NCI-H2029 (cell line): Measurements from ENCODE around the gene MGLL.
A peak's percentile ranks its signal among the peaks of the same experiment; 100 is the strongest.

Experiments
- DNase-seq: peaks from one replicate; lab custom pipeline; 2025; lab: John Stamatoyannopoulos, UW

The MGLL gene

DNA sequence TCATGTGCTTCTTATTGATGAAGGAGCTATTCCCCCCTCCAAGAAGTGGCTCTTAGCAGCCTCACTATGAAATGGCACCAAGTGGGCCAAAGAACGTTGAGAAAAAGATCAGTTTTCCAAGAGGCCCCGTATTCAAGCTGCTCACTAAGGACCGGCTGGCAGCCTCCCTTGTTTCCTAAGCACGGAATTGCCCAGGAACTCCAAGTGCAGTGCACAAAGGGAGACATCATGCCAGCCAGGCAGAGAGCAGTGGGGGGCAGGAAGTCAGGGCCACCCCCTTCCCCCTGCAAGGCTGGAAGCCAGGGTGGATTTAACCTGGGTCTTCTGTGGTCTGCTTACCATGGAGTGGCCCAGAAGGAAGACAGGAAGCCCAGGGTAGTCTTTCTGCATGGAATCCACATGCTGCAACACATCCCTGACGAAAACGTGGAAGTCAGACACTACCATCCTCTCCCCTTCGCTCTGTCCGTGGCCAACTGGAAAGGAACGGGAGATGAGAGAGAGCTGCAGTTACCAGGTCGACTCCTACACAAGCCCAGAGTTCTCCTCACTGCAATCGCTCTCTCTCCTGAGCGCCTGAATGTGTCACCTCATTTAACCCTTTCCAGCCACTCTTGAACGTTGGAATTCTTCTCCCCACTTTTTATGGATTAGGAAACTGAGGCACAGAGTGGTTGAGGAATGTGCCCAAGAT lies 100.1 kb downstream of the MGLL start:
- no peak for DNase-seq

DNA sequence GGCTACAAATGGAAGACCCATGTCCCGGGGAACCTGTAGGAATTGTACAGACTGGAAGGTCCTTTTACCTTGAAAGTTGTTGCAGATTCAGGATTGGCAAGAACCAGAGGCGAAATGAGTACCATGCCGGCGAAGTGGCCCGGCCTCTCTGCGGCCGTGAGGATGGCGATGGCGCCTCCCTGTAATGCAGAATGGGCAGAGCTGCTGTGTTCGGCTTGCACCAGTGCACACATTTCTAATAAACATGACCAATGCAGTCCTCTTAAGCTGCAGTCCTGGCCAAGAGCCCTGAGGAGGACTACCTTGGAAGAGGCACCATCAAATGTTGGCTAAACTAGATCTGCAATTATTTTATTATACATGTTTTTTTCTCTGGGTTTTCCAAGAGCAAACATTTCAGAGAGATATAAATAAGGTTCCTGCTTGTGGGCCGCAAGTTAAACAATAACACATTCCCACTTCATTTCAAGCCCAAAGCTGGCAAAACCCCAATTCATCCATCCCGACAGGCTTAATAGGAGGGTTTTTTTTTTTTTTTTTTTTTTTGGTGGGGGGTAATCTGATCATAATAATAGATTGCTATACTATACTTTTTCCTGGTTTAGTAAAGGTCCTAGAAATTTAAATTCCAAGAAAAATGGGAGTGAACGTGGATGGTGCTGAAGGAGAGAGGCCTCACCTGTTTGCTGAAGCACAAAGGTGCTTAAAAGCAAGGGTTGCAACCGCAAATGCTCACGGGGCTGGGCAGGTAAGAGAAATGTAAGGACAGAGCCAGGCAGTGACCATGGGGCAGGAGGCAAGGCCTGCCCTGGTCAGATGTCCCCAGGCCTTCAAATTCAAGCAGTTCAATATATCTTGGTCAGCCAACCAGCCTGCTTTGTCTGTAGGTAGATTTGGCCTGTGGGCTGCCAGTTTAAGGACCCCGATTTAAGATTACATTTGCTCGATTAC lies 101.1 kb downstream of the MGLL start:
- DNase-seq = peak; percentile 72

DNA sequence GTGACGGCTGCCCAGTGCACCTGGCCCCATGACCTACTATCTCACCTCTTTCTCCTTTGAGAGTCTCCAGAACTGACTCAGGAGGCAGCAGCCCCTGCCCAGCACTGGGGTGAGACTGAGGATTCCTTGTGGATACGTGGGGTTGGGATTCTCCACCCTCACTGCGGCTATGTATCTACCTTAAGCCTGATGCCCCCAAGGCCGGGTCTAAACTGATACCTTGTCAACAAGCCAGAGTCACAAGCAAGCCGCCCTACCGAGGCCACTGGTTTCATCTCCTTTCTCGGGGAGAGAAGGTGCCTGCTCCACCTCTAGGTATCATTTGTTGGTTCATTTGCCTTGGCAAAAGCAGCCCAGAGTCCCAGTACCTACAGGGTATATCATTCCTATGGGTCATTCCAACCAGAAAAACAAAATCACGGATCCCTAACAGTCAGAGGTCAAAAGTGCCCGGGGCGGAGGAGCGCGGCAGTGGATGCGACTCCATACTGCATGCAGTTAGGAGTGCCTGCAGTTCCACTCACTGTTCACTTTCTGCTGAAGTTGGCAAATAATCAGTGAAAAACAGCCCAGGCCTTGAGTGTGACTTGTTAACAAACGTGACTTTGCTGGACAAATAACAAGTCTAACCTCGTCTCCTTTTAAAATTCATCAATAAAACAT lies 102.0 kb downstream of the MGLL start:
- DNase-seq = no peak

DNA sequence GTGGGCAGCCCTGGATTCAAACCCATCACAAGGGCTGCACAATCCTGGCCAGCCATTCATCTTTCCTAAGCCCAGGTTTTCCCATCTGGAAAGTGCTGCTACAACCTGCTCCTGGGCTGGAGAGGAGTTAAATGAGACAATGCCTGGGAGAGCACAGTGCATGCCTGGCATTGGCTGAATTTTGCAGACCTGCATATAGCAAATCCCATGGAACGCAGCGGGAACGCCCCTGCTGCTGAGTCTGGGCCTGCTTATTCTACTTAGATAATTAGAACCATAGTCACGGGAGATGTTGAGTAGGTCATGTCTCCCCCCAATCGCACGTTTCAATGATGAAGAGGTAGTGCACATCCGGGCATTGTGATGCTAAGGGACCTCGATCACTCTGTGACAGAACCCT lies 102.9 kb downstream of the MGLL start:
- DNase-seq = no peak

DNA sequence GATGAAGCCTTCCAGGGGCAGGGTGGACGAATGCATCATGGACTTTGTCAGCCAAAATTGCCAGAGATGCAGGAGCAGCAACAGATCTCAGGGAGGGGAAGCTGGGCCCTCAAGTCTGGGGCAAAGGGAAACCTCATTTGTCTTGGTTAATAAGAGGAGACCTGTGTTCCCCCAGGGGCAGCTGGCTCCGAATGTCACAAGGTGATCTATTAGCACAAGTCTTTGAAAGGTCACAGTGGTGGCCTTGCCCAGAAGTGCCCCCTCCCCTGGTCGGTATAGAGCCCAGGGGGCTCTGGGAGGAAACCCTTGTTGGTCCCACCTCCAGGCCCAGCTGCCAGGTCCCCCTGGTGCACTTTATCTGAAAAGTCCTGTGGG lies 103.4 kb downstream of the MGLL start:
- no peak for DNase-seq

DNA sequence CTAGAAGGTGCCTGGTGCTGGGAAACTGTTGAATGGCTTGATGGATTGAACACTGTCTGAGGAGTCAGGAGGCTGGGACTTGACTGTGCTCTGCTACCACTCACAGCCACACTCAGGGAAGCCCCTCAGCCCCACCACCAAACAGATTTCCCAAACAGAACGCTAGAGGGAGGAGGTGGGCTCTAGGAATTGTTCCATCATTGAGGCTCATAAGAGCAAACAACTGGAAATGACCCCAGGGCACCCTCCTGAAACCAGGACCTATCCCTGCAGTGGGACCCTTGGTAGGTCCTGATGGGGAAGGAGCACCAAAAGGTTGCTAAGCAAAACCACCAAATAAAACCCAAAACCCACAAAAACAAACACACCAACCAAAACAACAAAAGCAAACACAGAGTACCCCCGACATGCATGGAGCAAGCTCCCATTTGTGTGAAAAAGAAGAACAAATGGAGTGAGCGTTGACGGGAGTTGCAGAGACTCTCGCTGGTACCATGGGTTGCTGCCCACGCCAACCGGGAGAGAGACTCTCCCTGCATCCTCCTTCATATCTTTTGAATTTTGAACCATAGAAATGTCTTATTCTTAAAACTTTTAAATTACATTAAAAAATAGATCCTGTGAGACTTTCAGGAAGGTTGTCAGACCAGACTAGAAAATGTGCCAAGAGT lies 103.9 kb downstream of the MGLL start:
- DNase-seq = no peak

DNA sequence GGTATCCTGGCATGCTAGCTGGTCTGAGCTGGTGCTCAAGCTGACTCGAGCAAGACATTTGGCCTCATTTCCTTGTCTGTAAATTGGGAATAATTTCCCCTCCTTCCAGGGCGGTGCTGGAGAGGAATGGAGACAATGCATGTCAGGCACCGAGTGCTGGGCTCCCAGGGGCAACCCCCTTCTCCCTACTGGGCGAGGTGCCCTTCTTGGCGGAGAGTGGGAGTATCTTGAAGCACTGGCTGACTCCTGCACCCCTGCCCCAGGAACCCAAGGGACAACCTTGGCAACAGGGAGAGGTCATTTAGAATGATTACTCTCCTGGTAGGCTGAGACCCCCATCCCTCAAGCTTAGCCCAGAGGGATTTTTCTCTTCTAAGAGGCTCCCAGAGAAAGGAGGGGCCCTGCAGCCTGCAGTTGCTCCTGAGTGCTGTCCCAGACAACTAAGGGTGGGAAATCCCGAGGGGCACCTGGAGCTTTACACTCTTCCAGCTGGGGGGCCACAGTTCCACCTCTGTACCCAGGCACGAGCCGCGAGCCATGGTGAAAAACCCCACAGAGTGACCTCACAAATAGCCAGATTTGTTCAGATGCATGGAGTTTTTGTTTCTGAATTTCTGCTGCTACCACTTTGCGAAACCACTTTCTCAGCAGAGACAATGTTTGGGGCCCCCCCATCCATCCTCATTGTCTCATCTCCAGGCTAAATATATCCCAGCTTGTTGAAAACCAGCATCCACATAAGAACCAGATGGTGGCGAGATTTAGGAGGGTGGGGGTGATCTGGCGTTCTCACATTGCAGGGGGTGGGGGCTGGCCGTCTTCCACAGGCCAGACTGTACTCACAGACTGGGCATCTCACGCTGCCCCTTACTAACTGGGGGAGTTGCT lies 104.7 kb downstream of the MGLL start:
- DNase-seq = no peak

DNA sequence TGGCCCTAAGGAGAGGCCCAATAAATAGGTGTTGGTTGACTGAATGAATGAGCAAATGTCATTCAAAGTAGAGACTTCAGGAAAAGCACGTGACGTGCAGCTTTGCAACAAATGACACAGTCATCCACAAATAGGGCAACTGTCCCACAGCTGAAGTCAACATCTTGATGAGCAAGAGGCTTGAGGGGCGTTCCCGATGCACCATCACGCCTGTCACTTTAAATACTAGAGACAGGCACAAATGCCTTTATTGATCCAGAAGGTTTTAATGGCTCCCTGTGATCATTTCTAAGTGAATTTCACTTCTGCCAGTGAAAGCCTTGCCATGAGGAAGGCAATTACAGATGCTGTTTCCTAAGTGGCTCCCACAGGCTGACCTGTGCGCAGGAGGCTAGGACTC lies 105.9 kb downstream of the MGLL start:
- DNase-seq = no peak

DNA sequence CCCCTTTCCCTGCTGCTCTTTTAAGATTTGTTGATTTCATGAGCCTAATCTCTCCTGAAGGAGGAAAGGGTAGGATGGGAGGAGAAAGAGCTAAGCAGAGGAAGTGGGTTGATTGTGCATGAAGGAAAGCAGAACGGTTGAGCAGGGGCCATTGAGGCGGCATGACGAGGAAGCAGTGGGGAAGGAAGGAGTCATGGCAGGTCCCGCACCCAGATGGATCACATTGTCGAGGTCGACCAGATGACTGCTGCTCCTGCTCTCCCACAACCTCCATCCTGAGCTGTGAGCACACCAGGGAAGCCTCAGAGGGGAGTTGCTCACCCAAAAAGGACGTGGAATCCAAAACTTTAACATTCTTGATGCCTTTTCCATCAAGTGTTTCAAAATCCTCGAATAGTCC lies 106.8 kb downstream of the MGLL start:
- no peak for DNase-seq

DNA sequence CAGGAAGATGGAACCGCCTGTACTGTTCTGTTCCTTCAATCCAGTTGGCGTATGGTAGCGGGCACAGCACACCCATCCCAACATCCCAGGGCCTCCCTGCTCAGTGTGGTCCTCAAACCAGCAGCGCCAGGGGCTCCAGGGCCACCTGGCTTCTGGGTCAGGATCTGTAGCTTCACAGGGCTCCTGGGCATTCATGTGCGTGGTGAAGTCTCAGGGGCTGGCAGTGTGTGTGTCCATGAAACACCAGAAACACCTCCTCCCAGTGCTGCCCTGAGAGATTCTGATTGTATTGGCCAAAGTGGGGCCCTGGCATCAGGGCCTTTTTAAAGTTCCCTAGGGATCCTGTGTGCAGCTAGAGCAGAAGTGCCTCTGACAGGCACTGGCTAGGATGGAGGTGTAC lies 107.4 kb downstream of the MGLL start:
- DNase-seq = no peak

DNA sequence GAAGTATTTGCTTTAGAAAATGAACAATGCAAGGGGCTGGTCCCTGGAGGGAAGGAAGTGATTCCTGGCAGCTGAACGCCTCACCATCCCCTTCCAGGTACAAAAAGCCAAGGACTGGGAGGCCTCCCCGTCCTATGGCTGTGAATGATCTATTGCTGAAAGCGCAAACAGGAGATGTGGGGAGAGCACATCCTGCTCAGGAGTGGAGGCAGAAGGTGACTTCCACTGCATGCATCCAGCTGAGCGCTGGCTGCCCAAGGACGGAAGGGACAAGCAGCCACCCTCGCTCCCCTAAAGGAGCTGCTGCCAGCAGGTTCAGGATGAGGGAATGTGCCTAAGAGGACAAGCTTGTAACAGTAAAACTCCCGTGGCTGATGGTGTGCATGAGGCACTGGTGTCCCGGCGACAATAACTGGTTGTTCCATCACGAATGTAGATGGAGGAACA lies 108.2 kb downstream of the MGLL start:
- DNase-seq = peak; percentile 68

DNA sequence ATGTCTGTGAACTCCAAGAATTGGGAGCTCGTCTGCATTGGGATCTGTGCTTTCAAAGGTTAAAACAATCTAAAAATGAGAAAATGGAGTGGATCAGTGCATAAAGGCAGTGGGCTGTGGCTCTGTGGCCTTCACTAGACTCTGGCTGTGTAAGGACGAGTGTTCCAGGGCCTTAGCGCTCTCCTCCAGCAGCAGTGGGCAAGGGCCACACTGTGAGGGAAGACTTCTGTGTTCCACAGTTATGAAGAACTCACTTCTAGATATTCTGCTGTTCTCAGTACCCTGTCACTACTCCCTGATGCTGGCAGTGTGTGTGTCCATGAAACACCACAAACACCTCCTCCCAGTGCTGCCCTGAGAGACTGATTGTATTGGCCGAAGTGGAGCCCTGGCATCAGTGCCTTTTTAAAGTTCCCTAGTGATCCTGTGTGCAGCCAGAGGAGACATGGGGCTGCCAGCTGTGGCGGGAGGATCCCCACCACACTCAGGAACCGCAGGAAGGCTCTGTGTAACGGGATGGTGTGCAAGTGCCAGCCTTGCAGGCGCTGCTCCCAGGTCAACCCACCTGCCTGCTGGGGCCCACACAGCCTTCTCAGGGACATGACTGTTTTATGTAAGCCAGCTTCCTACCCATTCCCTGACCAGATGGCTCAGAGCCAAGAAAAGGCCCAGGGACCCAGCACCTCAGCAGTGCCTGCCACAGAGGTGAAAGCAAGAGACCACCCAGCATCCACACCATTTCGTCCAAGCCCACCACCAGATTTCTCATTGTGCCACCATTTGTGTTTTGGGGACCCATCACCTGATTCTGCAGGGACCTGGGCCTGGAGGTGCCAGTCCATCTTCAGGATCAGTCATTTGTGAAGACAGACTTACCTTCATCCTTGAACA lies 109.2 kb downstream of the MGLL start:
- peak; percentile 37 for DNase-seq

DNA sequence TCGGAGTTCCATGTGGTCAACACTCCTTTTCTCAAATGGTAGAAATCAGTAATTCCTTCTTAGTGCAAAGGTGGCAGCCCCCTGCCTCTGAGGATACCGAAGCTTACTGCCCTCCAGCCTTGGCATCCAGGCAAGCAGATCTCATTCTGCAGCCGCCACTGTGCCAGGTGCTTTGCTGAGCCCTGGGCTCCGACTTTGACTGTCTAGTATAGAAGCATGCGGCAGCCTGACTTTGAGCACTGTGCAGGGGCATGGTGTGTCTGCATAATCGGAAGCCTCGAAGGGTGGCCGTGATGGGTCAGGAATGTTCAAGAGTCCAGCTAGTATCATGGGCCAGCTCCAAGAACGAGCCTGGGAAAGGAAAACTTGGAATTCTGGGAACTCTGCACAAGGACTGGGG lies 109.9 kb downstream of the MGLL start:
- DNase-seq = no peak

DNA sequence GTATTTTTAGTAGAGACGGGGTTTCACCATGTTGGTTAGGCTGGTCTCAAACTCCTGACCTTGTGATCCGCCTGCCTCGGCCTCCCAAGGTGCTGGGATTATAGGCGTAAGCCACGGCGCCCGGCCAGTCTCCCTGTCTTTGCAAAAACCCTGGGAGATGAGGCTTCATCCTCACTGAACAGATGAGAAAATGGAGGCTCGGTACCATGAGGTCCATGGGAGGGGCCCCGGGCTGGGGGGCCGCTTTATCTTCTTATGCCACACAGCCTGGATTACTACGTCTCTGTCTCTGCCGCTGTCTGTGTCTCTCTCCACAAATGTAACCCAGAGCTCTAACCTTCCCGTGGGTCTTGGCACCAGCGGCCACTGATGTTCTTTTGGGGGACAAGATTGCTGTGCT lies 110.4 kb downstream of the MGLL start:
- no peak for DNase-seq

DNA sequence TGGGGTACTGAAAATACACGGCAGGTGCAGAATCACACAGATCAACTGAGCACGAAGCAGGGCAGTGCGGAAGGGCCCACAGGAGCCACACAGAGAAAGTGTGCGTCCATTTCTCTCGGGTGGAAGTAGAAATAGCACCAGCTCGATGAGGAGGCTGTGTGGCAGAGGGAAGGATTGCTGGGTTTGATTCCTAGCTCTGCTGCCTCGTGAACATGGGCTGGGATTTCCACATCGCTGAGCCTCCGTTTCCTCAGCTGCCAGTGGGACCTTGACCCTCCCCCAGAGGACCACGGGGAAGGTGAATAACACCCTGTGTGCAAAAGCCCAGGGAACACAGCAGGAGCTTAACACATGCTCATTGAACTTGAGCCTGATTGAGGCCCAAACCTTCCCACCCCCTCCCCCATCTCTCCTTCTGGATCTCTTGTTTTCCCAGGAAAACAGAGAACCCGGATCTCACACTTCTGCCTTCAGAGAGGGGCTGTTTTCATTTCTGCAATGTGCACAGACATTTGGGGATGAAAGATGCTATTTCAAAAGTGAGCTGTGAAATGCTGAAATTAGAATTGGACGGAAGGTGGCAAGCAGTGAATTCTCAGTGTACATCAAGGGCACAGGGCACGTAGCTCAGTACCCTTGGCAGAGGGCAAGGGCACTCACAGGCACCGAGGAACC lies 111.2 kb downstream of the MGLL start:
- DNase-seq = no peak

DNA sequence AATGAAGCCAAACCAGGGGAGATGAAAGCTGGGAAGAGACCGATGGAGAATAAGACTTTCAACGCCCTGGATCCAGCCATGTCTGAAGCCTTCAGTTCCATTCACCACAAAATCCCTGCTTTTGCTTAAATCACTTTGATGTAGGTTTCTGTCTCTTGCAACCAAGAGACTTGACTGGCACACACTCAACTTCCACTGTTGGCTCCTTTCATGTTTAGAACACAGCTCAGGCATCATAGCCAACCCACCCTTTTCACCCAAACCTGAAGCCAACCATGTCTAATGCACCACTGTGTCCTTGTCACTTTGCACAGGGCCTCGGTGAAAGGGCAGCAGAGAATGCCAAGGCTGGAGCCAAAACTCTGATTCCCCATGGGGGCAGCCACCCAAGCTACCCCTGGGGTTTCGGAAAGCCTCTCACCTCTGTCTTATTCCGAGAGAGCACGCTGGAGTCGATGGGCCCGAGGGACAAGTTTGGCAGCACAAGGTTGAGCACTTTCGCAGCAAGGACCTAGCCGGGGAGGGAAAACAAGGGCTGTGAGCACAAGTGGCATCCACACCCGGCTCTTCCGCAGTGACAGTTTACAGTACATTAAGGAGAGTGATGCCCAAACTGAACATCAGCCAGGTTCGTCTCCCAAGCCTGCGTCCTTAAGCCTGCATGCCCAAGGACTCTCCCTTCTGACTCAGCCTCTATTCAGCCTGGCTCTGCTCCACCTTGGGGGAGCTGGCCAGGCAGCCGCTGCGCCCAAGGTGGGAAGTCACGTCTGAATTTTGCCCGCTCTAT lies 112.0 kb downstream of the MGLL start:
- no peak for DNase-seq

DNA sequence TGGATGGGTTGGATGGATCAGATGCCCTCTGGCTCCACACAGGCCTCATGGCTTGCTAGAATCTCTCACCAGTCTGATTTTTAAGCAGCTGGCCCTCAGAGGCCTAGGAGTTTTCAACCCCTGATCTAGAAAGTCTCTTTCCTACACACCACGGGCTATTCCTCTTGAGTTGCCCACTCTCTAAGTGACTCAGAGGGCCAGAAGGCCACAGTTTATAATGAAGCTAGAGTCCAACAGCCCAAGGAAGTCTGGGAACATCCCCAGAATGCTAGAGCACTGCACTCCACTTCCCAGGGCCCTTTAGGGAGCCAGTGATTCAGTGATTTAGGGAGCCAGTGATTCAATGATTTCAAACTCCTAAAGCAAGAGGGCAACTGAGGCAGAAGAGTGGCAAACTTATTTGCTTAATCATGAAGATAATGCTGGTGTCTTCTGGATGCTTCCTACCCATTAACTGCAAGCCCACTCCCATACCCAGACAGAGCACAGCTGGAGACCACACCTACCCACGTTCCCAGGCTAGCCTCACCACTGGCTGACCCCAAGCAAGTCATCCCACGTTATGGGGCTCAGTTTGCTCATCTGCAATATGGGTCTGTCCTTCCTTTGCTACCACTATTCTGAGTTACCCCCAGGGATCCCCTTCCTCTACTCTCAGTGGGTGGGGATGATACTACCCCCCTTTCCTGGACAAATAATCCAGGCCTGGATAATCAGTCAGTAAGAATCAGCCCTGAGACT lies 112.8 kb downstream of the MGLL start:
- DNase-seq = no peak

DNA sequence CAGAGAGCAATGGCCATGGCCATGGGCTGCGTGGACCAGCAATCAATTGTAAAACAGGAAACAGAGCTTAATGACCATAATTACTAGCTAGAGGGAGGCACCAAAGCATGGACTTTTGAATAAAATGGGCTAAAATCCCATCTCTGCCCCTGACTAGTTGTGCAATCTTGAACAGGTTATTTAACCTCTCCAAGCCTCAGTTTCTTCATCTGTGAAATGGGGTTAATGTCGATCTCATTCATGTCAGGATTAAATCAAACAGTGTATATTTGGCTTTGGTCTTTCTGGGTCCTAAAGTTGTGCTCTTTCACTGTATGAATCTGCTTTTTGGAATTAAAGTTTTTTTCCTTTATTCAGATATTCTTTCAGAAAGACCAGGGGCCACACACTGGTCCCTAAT lies 113.5 kb downstream of the MGLL start:
- DNase-seq = no peak
